CD4-positive, alpha-beta T cell treated with Interferon gamma for 1 hour (primary cell): Measurements from ENCODE around the gene NOS1AP.
"Not testable (repeated sequence)": the region's sequence is repeated elsewhere in the genome, so short reads cannot be mapped to it uniquely, and the experiment has no call there.

Experiments
- DNase-seq: peaks from one replicate; pipeline ENCODE4 v3.0.0-alpha.2; 2020

The NOS1AP gene

DNA sequence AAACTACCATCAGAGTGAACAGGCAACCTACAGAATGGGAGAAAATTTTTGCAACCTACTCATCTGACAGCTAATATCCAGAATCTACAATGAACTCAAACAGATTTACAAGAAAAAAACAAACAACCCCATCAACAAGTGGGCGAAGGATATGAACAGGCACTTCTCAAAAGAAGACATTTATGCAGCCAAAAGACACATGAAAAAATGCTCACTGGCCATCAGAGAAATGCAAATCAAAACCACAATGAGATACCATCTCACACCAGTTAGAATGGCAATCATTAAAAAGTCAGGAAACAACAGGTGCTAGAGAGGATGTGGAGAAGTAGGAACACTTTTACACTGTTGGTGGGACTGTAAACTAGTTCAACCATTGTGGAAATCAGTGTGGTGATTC is 104.1 kb downstream of the NOS1AP start:
- DNase-seq: not testable (repeated sequence)

DNA sequence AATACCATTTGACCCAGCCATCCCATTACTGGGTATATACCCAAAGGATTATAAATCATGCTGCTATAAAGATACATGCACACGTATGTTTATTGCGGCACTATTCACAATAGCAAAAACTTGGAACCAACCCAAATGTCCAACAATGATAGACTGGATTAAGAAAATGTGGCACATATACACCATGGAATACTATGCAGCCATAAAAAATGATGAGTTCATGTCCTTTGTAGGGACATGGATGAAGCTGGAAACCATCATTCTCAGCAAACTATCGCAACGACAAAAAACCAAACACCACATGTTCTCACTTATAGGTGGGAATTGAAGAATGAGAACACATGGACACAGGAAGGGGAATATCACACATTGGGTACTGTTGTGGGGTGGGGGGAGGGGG is 104.5 kb downstream of the NOS1AP start:
- DNase-seq: not testable (repeated sequence)

DNA sequence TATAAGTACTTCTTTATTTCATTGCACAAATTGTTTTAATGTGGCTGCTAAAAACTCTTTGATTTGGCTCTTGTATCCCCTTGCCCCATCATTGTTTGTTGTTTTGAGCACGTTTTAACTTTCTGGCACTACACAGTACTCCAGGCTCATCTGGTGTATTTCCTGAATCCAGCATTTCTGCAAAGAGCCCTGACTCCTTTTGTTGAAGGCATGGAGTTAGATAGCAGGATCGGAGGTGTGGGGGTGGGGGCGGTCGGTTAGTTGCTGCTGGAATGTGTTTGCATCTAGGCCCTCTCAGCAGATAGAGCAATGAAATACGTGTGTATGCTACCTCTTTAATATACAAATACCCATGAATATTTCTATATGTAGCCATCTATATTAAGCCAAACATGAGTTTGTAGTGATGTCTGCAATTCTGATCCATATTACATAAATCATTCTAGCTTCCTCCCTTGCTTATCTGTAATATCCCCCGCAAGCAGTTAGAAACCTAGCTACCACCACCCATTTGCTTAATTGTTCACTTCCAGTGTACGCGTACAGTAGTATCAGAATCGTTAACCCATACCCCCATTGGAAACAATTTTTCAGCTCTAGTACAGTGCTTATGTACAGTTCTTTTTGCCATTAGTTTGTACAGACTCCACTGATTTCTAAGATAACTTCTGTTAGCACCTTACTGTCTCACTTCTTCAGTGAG is 106.0 kb downstream of the NOS1AP start:
- DNase-seq: no peak

DNA sequence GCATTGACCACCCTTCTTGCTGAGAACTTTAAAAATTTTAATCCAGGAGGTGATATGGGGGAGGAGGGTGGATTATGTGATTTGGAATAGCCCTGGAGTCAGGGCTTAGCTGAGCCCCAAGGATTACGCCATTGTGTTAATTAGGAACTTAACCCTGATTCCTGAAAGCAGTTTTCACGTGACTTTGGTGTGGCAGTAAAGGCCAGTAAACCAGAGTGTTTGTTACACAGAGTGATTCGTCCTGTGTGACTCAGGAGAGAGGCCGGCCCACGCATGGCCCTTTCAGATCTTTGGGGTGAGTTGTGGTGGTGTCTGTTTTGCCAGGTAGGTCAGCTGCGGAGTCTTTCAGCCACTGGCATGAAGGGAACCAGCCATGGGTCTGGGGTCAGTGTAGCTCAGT is 107.6 kb downstream of the NOS1AP start:
- no peak for DNase-seq

DNA sequence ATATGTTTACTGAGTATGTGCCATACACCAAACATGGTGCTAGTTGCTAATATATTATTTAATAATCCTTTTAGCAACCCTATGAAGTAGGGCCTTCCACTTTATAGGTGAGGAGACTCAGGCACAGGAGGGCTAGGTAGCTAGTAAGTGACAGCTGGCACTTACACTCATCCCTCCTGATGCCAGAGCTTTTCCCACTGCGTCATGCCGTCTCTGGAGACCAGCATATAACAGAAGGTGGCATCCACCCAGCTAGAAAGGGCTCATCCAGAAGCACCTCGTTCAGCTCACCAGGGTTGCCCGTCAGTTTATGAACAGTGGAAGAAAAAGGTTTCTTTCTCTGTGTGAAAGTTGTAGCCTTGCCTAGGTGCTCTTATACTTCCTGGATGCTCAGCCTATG is 108.9 kb downstream of the NOS1AP start:
- no peak for DNase-seq

DNA sequence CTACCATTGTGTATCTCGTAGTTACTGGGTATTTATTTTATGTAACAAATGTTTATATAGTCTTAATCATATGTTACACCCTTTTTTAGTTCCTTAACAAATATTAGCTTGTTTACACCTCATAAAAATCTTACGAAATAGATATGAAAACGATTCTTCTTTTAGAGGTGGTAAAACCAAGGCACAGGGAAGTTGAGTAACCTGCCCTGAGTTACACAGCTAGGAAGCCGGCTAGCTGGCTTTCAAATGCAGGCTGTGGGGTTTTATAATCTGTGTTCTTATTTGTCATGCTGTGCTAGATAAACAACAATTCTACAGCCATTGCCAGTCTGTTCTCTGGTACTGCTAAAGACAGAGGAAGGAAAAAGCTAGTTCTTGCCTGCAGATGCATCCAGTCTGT is 109.6 kb downstream of the NOS1AP start:
- no peak for DNase-seq

DNA sequence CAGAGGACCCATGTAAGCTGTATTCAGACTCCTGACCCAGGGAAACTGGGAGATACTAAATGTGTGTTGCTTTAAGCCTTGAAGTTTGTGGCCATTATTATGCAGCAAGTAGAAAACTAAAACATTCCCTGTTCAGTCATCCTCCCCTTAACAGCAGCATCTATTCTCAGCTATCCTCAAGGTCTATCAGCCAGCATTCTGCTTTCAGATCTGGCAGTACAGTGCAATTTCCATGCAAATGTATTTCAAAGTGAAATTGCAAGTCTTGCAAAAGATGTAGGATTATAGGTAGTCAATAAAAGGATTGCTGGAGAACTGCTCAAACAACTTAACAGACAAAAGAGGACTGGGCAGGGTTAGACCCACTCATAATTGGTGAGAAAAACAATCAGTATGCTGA is 111.3 kb downstream of the NOS1AP start:
- DNase-seq: no peak

DNA sequence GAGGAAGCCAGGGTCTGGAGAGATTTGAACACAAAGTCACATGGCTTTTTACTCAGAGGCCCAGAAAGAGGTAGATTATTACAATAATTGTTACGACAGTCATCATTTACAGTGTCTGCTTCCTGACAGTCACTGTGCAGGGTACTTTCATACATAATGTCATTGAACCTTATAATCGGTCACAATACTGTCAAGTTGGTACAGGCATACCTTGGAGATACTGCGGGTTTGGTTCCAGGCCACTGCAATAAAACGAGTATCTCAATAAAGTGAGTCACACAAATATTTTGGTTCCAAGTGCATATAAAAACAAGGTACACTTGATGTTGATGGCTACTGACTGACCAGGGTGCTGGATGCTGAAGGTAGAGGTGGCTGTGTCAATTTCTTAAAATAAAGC is 112.6 kb downstream of the NOS1AP start:
- DNase-seq: no peak

DNA sequence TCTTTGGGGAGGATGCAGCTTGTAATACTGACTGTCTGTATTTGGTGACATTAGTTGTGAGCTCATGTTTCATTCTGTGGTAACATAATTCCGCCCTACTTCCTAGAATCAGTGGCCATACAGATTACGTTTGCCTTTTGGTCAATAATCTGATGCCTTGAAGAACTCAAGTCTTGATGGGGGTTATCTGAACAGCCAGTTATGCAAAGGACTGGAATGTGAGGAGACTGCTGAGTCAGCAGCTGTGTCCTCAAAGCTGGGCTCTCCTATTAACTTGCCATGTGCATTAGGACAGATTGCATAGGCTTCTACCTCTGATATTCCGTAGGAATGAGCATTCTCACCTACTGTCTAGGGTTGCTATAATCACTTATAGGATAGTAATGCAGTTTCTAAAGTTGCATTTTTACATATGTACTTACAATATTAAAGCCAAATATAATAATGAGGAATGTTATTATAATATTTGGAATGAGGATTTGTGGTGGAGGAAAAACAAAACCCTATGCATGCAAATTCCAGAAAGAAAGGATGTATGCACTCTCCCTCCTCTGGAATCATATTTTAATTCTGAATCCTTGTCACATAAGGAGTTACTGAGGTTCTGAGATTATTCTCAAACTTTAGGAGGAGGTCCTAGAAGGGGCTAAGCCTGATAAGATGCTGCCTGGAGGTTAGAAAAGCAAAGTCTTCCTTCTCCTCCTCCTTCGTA is 116.0 kb downstream of the NOS1AP start:
- DNase-seq: no peak

DNA sequence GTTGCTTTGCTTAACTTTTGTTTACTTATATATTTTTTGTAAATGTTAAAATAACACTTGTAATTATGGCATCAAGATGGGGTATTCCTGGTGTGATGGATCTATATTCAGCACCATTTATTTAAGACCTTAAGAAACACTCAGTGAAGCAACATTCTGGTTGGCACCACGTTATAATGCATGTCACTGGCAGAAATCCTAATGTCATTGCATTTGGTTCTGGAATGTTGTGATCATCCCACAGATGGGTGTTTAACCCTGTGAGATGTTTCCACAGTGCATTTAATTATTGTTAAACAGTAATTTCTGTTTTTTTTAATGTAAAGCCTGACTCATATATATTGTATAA is 116.5 kb downstream of the NOS1AP start:
- DNase-seq: no peak

DNA sequence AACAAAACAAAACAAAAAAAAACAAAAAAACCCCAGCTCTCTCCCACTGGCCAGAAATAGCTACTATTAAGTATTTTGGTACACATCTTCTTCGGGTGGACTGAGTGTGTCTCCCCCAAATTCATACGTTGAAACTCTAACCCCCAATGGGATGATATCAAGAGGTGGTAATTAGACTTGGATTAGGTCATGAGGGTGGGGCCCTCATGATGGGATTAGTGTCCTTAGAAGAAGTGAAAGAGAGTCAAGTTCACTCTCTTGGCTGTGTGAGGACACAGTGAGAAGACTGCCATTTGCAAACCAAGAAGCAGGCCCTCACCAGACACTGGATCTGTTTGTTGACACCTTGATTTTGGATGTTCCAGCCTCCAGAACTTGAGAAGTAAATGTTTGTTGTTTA is 116.9 kb downstream of the NOS1AP start:
- no peak for DNase-seq

DNA sequence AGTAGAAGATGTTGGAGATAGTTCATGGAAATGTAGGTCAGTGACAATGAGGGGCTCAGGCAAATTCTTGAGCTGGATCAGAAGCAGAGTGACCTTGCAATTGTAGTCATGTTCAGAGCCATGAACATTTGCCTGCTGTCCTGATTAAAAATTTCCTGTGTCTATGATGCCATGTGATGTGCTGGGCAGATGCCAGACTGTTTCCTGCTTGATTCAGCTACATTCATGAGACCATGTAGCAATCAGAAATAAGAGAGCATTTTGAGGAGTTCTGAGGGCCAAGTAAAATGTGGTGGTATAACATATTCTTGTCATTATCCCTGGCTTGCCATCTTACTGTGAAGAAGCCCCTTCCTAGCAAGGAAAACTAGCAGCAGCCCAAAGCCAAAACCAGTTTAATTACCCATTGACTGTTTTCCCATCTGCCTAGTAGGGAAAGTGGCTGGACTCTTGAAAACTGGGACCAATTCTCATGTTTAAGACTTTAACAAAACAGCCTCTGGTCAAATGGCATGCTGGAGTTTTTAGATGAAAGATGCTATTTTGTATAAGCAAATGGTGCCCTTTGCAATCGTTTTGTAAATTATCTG is 118.3 kb downstream of the NOS1AP start:
- no peak for DNase-seq

DNA sequence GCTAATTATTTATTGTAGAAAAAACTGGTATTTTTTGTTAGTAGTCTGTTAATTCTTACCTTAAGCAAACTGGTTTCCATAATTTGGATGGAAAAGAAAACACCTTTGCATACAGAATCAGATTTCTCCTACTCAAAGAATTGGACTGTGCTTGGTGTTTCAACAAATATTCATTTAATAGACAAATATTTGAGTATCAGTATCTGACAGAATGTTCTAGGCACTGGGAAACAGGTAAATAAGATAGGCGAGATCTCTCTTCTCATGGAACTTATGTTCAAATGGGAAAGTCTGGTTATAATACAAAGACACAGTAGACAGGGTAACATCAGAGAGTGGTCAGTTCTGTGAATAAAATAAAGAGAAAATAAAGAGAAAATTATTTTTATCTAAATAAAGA is 119.9 kb downstream of the NOS1AP start:
- no peak for DNase-seq

DNA sequence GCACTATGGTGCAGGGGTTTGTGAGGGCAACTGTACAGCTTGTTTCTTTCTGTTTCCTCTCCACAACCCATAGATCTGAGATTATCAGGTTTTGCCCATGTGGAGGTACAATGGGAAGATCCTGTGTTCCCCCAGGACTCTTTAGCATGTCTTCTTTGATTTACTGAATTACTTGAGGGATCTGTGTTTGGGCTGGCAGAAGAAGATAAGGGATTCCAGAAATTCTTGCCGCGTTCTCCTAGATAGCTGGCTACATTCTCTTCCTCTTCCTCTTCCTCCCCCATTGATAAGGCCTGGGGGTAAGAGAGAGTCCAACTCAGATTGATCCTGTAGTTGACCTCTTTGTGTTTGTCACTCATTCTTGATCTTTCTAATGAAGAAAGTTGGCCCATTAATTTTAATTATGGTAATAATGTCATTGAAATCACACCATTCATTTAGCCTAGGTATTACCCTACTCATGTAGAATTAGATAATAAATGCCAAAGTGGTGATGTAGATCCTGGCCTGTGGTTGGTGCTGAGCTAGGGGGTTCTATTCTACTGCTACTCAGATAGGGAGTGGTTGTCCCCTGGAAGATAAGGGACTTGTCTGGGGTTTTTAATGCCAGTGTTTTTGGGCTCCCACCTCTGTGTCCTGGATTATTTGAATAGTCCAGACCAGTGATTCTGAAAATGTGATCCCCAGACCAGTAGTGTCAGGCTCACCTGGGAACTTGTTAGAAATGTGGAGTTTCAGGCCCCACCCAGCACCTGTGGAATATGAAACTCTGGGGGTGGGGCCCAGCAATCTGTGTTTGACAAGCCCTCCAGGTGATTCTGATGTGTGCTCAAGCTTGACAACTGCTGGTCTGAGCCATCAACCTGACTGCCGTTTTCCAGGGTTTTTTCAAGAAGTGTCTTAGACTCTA is 122.2 kb downstream of the NOS1AP start:
- DNase-seq: no peak

DNA sequence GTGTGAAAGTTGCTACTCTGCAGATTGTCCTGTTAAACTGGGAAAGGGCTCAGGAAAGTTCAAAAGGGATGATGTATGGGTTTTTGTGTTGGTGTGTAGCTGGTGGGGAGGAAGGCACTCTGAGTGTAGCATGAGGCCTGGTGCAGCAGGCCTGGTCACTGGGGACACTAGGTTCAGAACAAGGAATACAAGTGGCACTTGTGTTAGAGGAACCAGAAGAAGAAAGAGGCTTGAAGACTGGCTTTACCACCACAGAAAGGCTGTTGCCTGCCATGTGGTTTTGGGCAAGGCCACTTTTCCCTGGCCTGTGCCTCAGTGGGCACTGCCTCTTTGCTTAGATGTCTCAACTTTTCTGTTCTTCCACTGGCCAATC is 122.8 kb downstream of the NOS1AP start:
- DNase-seq: no peak

DNA sequence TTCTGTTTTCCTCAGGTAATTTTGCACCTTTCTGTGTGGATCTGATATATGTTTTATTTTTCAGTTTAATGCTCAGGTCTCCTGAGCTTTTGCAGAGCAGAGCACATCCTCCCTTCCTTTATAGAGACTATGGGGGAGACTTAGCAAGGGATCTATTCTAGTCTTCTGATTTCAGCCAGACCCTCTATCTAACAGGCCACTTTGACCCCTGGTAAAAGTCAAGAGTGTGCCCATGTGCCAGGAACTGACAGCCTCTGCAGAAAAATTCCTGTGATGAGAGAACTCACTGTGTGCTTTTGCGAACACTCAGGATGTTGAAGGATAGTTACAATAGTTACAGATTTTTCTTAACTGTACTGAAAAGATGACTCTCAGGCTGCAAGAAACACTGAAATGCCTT is 123.3 kb downstream of the NOS1AP start:
- no peak for DNase-seq

DNA sequence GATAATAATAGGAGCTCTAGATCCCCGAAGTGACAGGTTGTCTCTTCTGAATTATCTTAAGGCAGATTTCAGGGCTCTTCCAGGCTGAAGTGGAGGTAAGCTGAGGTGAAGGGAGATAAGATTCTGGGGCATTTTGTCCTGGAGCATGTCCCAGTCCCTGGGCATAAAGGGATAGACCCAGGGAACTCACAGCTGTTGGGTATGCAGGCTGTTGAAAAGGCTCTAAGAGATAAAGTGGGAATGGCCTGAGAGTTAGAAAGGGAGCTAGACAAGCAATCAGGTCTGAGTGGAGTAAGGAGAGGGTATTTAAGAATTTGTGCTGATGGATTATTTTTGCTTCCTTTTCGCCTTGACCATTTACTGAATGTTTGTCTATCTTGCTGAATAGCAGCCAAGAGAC is 123.7 kb downstream of the NOS1AP start:
- no peak for DNase-seq

DNA sequence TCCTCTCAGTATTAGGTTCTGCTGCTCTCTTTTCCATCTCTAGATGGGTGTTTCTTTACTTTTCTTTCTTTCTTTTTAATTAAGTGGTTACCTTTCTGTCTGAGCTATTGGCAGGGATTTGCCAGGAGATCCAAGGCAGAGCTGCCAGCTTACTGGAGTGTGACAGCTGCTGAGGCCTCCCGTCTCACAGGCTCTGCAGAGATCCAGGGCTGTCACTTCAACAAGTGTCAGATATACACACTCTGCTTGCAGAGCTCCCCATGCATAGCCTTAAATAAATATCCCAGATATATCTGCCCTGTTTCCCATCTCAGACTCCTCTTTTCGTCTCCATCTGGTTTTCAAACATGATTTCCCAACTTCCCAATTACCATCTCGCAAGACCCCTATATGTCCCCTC is 124.3 kb downstream of the NOS1AP start:
- DNase-seq: no peak

DNA sequence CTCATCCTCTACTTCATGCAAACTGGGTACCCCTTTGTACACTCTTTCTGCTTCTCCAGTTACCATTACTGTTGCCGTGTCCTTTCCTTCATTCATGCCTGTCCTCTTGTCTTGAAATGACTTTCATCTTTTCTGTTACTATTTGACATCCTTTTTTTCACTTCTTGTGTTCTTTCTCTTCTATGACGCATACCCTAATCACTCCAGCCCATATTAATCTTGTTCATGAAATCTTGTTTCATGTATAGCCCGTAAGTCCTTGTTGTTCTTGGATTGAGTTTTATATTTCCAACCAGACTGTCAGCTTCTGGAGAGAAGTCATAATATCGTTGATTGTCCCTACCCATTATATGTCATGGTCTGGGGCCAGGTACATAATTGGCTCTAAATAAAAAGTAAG is 126.1 kb downstream of the NOS1AP start:
- DNase-seq: no peak

DNA sequence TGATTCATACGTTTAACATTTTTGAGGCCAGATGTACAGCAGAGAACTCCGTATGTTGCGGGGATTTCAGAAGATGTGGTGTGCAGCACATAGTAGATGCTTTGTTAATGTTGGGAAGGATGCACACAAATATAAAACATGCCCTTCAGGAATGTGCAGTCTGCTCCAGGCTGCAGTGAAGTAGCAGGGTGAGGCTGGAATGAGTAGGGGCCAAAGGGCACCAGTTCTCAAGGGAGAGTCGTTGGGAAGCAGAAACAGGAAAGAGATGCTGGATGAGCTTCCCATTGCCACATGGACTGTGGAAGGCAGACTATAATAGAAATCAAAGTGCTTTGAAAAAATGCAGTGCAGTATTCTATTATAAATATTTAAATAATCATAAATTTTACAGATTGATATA is 126.9 kb downstream of the NOS1AP start:
- no peak for DNase-seq

DNA sequence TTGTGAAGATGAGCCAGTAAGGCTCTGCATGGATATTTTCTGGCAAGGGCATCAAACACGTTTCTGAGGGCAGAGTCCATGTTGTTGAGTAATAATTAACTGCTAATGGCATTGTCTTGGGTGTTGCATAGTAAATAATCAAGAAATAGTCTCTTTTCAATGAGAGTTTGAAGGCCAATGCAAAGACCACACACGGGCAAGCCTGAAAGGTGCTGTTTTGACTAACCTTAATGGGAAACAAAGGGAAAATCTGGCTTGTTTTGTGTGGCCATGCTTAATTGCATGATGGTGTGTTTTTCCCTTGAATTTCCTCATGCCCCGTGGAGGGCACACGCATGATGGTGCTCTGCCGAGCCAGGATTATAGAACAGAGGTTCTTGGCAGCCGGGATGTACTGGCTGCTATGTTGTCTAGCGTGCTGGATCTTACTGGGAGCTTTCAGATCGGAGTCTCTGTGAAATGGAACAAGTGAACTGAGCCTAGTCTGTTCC is 127.6 kb downstream of the NOS1AP start:
- DNase-seq: no peak

DNA sequence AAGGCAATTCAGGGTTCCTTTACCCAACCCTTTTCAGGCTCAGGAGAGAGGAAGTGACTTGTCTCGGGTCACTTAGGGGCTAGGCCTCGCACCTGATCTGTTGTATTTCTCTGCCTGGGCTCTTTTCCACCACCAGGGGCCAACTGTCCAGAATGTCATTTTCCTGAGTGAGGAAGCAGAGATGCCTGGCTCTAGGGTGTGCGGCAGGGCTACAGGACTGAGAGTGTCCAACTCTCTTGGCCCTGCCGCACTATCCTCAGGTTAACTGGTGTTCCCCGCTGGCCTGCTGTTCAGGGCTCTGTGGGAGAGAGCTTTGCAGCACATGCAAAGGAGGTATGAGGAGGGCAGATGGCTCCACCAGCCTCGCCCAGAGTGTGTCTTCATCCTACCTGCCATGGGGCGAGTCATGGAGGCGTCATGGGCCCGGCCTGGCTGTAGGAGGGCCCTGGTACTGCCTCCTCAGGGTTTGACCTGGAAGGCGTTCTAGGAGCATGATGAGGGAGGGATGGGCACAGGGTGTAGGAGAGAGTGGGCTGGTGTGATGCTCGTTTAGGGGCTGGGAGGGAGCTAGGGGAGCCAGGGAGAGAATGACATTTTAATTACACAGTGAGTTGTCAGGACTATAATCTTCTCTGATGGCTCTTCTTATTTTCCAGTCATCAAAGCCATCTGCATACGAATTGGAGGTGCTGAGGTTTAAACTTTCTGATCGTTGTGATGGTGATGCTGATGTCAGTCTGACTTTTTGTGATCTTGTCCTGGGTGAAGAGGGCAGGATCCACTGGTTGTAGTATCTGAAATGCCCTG is 128.3 kb downstream of the NOS1AP start:
- no peak for DNase-seq
